HG02973 (cell line): ENCODE data around the gene GIMD1.
"Not testable (repeated sequence)": the region's sequence is repeated elsewhere in the genome, so short reads cannot be mapped to it uniquely, and the experiment has no call there.

ENCODE experiments used
- ATAC-seq: cut with Tn5 transposase; IDR thresholded peaks from one replicate; pipeline ENCODE4 v1.9.1; 2021; ENCODE audit warnings: moderate library complexity; ENCODE audit not compliant: unreplicated experiment

GIMD1 gene

DNA sequence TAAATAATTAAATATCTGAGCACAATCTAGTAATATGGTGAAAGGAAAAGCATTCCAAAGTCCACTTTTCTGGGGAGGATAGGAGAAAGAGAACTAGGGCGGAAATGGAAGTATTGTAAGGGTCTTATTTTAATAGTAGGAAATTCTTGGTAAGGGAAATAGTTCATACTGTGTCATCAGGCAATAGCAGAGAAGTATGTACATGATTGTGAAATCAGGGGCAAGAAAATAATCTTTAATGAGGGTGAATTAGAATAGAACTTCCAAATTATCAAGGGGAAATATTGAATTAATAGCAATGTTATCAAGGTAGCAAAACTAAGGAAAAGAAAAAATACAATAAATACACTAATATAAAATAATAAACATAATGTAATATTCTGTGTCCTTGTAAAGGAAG lies 14.8 kb downstream of the GIMD1 start:
- no peak for ATAC-seq

DNA sequence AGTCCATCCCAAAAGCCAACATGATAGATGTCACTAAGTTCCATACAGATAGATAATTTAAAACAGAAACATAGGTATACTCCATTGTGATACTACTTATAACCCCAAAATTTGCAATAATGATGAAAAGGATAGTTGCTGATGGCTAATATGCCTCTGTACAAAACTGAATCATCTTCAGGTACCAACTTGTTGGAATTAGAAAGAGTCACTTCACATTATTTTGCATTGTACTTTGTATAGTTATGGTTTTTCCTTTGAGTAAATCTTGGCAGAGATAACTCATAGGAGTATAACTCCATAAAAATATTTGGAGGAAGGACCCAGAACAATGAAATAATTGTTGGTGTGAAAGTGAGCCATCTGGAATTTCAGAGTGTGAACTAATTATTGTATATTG lies 17.6 kb downstream of the GIMD1 start:
- no peak for ATAC-seq

DNA sequence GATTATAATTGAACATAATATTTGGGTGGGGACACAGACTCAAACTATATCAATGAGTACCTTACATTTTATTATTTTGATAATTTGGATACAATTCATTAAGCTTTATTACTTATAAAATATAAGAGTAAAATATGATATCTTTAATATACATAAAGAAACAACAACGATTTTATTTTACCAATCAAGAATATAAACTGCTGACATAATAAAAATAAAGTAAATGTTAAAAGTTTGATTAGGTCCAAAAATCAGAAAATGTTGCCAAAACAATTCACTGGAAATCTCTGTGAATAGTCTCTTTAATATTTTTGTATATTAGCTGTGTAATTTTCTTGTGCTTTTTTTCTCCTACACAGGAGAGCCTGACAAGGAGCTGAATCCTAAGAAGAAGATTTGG lies 21.4 kb downstream of the GIMD1 start:
- ATAC-seq = no peak

DNA sequence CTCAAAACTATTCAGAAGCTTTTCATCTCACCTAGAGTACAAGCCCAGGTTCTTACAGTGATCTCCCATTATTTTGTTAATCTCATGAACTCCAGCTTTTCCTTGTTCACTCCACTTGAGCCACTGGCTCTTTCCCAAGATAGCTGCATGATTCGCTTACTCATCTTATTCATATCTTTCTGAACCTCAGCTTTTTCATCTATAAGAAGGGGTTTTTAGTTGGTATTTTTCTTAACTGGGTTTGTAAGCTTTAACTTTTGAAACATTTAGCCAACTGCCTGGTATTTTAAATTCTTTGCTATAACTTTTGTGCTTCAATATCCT lies 24.0 kb downstream of the GIMD1 start:
- no peak for ATAC-seq

DNA sequence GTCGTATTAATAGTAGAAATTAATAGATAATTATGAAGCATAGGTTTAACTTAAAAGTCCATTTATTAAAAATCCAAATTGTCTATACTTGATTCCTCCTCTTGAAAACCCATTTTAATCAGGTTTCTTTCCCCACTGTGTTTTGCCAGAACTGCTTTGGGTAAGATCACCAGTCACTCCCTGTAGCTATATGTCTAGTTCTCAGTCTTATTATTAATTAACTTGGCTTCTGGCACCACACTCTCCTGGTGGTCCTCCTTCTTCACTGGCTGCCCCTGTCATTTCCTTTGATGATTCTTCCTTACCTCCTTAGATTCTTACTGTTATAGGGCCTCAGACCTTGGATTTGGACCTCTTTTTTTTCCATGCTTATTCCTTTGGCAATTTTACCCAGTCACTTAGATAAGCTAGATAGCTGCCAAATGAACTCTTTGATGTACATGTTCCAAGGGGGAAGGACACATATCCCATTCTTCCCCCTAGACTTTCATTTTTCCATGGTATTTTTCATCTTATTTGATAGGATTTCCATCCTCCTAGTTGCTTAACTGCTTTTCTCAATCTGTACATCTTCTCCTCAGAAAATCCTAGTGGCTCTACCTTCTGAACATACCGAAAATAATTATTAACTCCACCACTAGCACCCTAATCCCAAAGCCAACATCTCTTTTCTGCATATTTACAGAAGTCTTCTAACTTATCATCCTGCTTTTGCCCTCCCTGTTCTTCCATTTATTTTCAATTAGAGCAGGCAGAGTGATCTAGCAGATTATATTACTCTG lies 24.5 kb downstream of the GIMD1 start:
- no peak for ATAC-seq

DNA sequence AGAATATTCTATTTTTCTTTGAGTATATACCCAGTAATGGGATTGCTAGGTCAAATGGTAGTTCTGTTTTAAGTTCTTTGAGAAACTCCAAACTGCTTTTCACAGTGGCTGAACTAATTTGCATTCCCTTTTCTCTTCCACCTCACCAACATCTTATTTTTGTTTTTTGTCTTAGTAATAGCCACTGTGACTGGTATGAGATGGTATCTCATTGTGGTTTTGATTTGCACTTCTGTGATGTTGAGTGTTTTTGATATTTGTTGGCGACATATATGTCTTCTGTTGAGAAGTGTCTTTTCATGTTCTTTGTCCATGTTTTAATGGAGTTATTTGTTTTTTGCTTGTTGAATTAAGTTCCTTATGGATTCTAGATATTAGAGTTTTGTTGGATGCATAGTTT lies 27.8 kb downstream of the GIMD1 start:
- no peak for ATAC-seq

DNA sequence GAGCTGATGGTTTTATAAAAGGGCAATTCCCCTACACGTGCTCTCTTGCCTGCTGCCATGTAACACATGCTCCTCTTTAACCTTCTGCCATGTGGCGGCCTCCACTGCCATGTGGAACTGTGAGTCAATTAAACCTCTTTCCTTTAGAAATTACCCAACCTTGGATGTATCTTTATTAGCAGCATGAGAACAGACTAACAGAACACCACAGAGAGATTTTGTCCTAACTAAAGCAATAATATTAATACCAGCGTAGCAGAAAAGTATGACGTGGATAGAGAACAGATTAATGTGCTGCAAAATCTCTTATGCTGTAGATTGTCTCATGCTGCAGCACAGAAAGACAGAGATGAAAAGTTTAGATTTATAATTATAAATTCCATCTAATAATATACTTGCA lies 29.1 kb downstream of the GIMD1 start:
- ATAC-seq = no peak

DNA sequence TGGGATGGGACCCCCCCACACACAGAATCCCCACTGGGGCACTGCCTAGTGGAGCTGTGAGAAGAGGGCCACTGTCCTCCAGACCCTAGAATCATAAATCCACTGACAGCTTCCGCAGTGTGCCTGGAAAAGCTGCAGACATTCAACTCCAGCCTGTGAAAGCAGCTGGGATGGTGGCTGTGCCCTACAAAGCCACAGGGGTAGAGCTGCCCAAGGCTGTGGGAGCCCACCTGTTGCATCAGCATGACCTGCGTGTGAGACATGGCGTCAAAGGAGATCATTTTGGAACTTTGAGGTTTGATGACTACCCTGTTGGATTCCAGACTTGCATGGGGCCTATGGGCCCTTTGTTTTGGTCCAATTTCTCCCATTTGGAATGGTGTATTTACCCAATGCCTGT lies 29.9 kb downstream of the GIMD1 start:
- no peak for ATAC-seq

DNA sequence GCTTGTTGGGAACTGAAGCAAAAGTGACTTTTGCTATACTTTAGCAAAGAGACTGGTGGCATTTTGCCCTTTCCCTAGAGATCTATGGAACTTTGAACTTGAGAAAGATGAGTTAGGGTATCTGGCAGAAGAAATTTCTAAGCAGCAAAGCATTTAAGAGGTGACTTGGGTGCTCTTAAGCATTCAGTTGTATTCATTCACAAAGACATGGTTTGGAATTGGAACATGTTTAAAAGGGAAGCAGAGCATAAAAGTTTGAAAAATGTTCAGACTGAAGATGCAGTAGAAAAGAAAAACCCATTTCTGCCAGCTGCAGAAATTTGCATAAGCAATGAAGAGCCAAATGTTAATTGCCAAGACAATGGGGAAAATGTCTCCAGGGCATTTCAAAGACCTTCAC lies 30.7 kb downstream of the GIMD1 start:
- ATAC-seq = no peak

DNA sequence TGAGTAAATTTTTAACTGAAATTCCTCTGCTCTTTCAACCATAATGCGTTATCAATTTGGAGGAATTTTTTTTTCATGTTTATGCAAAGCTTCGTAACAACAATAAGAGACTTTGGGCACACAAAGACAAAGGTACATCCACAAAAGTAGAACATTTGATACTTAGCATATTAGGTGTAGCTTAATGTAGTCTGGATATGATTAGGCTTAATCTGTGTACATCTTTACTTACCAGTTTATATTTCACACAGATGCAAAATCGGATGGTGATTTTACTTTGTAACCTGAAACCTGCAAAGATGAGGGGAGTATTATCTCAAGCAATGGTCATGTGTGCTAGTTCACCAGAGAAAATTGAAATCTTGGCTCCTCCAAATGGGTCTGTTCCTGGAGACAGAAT lies 32.0 kb downstream of the GIMD1 start:
- no peak for ATAC-seq

DNA sequence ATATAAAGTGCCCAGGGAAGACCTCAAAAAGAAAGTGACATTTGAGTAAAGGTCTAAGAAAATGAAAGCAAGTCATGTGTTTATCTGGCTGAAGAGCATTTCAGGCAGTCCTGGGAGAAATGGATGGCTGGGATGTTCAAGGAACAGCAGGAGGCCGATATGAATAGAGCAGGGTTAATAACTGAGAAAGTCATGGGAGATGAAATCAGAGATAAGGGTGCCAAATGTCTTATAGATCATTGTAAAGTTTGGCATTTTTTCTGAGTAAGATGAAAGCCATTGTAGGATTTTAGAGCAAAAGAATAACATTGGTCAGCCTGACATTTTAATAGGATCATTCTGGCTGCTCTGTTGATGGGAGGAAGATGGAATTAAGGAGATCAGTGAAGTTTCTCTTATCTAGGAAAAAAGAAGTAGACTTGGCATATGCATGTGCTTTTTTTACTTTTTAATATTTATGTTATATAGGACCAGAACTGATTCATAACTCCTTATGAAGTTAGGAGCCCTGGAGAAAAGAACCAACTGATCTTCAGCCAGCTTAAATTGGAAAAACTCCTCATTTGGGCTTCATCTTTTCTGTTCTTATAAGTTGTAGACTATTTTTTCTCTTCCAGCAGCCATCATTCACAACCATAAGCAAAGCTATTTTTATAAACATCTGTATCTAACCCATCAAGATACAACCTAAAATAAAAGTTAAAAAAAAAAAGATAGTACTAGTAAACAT lies 33.7 kb downstream of the GIMD1 start:
- ATAC-seq = no peak

DNA sequence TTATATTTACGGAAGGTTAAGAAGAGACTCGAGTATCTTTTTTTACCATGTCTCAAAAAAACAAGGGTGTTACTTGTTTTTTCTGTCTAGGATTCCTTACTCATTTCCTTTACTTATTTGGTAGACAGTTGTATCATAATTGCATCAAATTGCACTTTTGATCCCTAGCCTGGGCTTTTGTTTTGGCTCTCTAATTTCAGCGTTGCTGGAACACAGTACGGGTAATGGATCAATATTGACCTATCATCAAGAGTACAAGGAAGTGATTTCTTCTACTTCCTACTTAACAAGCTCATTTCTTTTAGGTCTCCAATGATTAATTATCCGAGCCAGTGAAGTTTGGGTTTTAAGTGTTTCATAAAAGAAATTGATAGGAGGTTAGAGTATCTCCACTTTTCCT lies 35.4 kb downstream of the GIMD1 start:
- ATAC-seq = no peak

DNA sequence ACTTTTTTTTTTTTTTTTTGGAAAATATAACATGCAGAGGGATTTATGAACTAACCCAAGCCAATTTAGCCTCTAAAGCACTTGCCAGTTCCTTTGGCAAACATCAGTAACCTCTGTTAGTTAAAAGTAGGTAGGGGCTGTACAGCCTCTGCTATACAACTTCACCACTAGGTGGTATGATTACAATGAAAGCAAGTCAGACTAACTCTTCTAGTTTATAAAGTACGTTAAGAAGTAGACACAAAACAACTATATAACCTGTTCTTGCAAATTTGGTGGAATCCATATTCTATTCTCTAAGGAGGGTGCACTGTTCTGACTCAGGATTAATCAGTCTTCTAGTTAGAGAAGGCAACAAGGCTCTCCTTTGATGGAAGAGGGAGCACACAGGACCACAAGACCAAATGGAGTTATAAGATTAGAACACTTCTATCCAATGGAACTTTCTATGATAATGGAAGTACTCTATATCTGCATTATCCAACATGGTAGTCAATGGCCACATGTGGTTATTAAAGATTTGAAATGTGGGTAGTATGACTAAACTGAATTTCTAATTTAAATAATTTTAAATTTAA lies 39.4 kb downstream of the GIMD1 start:
- peak; percentile 85 for ATAC-seq

DNA sequence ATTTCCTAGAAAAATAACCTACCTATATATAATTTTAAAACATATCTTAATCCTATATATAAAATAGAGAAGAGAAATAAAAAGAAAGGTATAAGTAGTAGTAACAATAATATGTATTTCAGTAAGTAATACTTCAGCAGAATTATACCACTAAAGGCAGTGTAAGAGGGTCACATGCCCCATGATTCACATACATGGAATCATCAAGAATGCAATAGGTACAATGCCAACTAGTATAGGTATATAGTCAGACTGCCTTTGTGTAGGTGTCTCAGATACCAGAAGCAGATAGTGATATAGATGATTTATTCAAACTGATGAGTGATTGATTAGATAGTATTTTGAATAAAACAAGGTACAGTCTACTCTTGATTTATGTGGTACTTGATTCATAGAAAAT lies 42.8 kb downstream of the GIMD1 start:
- ATAC-seq = no peak

DNA sequence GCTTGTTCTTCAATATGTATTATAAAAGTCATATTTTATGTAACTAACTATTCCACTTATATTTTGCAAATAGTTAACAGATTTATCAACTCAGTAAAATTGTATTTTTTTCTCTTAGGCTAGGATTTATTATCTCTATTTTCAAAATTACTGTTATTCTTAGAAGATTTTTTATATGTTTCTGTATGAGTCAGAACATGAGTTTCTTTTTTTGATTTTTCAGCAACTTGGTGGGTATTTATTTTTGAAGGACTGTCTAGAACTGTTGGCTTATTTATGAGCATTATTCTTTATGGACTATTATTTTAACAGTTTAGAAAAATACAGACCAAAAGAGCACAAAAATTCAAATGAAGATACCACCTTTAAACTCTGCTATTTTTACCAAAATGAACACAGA lies 45.5 kb downstream of the GIMD1 start:
- no peak for ATAC-seq

DNA sequence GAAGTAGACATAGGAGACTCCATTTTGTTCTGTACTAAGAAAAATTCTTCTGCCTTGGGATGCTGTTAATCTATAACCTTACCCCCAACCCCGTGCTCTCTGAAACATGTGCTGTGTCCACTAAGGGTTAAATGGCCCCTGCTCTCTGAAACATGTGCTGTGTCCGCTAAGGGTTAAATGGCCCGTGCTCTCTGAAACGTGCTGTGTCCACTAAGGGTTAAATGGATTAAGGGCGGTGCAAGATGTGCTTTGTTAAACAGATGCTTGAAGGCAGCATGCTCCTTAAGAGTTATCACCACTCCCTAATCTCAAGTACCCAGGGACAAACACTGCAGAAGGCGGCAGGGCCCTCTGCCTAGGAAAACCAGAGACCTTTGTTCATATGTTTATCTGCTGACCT lies 46.8 kb downstream of the GIMD1 start:
- not testable (repeated sequence) for ATAC-seq

DNA sequence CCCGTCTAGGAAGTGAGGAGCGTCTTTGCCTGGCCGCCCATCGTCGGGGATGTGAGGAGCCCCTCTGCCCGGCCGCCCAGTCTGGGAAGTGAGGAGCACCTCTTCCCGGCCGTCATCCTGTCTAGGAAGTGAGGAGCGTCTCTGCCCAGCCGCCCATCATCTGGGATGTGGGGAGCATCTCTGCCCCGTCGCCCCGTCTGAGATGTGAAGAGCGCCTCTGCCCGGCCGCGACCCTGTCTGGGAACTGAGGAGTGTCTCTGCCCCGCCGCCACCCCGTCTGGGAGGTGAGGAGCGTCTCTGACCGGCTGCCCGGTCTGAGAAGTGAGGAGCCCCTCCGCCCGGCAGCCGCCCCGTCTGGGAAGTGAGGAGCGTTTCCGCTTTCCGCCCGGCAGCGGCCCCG lies 47.4 kb downstream of the GIMD1 start:
- ATAC-seq = not testable (repeated sequence)

DNA sequence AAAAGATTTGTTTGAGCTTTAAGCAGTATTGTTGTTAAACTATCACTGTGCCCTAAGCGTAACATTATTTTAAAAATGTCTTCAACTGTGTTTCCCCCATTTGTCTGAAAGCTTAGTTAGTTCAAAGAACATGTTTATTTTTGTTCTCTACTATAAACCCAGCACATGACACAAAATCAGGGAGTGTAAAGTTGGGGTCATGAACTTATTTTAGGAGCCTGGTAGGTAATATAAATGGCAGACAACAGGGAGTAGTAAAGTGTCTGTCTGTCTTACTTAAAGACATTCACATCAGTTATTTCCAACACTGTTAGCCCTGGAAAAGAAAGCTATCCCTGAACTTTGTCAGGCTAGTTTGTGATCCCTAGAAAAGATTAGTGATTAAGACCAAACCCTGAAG lies 48.3 kb downstream of the GIMD1 start:
- no peak for ATAC-seq

DNA sequence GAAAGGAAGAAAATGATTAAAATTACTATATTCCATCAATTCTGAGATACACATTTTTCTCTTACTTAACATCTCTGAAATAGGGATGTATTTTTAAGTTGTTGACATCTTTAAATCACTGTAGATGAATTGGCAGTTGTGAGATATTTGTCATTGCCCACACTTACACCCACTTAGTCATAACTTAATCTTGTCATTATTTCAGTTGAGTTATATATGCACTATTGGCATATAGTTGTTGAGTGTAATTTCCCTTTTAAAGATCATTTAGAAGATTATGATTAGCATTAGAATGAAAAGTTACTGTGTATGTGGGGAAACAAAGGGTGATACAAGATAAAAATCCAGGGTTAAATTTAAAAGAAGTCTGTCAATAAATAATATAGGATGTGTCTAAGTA lies 50.1 kb downstream of the GIMD1 start:
- no peak for ATAC-seq

DNA sequence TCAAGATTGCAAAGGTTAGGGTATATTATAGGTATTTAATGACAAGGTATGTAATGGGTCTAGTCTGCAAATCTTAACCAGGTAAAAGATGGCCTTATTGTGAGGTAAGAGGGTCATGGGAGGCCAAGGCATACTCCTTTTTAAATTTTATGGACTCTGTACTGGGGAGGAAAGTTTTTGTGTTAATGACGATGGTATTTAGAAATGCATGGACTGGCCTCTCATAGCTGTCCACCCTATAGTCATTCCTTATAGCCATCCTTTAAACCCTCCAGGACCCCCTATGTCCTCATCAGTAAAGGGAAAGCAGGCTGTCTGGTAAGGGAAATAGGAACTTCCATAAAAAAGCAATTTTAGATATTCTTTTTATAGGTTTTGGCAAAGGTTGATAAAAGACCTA lies 50.8 kb downstream of the GIMD1 start:
- no peak for ATAC-seq

DNA sequence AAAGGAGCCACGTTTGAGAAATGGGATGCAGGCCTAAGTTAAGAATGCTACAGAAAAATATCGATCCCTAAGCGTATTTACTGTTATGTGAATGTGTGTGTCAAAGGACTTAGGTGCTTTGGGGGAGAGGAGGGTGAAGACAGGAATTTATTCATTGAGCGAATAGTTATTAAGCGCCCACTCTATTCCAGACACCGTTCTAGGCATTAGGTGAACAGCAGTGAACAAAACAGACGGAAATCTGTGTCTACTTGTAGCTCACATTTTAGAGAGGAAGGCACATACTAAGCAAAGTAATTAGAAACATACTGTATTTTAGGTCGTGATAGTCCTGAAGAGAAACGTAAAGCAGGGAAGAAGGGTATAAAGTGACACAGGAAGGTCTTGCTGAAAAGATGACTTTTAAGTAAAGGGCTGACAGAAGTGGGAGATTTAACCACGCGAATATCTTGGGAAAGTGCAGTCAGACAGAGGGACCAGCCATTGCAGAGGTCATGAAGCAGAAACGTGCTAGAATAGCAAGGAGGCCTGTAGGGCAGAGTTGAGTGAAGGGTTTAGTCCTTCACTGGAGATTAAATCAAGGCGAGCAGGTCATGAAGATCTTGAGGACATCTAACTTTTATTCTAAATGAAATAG lies 51.7 kb downstream of the GIMD1 start:
- no peak for ATAC-seq
